Superior temporal gyrus (tissue), 1 donor: Measurements from ENCODE around the gene ESAM.

Experiments used
- DNase-seq: peaks from one replicate; pipeline ENCODE4 v3.0.0-alpha.2; 2016; ENCODE audit errors: extremely low spot score

ESAM gene

GRCh38 chr11:124753205-124753604 is 8.9 kb downstream of the ESAM start:
- DNase-seq: no peak

GRCh38 chr11:124752471-124753102 is 9.5 kb downstream of the ESAM start:
- no peak for DNase-seq

DNA sequence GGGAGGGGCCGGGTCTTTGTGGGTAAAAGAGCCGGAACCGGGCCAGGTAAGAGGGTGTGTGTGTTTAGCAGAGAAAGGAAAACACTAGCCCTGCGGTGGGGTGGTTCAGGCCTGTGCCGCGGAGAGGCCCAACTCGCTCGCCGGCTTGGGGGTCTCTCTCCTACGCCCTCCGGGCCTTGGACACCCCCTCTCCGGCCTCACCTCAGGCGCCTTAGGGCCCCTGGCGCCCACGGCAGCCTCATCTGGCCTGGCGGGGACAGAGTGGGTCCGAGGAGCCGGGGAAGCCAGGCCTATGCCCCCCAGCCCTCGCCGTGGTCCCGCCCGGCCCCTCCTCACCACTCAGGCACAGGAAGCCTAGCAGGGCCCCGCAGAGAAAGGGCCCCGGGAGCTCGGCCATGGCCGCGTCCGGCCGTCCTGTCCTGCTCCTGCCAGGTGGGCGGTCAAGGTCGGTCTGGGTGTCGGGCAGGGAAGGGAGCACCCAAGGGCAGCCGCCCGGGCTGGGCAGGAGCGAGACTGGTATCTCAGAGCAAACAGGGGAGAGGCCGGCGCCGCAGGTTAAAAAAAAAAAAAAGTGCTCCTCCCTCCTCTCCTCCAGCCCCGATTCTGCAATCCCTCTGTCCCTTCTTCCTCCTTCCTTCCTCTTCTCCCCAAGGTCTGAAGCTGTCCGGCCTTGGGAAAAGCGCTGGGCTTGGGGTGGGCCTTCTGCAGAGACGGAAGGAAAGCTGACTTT is 10.2 kb downstream of the ESAM start, which contains the start of gene VSIG2:
Gene VSIG2 (minus strand): TSS at position 515 of the 730 bp plus-strand sequence. CDS start 118 bp downstream, at position 397.
- DNase-seq: no peak

GRCh38 chr11:124751391-124751740 is 10.7 kb downstream of the ESAM start:
- DNase-seq: no peak

DNA sequence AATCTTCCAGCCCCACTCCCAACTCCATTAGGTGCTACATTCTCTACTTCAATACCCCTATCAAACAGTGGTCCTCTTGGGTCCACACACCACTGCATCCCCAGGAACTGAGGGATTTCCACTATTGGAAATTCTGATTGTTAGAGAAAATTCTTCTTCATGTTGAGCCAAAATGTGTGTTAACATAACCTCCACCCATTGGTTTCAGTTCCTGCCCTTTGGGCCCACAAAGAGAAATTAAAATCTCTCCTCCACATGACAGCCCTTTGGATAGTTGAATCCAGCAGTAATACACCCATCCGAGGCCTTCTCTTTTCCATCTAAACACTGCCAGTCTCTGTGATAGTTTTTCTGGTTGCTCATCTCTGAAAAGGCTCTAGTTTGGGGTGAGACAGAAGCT is 12.2 kb downstream of the ESAM start:
- DNase-seq: no peak

DNA sequence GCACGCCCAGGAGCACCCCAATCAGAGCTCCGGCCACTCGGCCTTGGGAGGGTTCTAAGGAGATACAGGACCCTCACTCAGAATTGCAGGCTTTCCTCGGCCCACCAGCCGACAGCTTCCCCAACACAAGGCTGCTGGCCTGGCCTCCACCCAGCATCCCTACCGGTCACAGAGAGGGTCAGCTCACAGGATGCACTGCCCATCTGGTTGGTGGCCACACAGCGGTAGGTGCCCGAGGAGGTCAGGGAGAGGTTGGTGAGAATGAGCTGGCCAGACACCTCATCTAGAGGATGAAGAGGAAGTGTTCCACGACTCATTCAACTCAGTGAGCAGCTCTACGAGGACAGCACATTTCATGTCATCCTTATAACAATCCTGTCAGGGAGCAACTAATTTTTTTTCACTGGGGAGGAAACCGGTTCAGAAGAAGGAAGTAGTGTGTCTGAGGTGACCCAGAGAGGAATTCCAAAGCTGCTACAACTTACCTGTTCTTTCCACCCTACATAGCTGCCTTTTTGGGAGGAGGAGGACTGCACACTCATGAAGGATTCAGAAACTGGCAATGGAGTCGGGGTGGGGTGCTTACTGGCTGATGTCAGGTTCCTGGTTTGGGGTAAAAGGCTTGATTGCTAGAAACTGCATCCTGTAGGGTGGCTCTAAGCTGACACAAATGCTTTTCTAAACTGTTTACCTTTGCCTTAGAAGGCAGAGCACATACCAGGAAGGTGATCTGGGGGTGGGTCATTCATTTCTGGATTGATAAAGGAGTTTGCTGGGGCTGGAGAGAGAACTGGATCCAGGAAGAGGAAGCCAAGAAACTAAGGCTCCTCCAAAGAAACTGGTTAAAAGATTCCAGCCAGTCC is 13.4 kb downstream of the ESAM start:
- DNase-seq: no peak

GRCh38 chr11:124748100-124748418 is 14.0 kb downstream of the ESAM start:
- no peak for DNase-seq

GRCh38 chr11:124747406-124748099 is 14.5 kb downstream of the ESAM start:
- DNase-seq: no peak

DNA sequence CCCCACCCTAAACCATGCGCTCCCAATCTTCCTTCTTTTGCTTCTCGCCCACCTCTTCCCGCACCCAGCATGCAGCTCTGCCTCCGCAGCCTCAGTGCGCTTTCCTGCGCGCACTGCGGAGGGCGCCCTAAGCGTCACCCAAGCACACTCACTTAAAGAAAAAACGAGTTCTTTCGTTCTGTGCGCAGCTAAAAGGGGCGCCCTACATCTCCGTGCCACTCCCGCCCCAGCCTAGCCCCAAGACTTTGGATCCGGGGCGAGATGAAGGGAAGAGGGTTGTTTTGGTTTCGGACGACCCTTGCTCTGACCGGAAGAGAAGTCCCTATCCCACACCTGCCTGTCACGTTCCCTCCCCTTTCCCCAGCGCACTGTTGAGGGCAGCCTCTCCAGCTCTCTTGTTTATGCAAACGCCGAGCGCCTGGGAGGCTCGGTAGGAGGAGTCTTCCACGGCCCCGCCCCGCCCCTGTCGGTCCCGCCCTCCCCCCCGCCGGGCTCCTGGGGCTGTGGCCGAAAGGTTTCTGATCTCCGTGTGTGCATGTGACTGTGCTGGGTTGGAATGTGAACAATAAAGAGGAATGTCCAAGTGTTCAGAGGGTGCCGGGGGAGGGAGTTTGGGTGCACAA is 15.4 kb downstream of the ESAM start:
- no peak for DNase-seq

GRCh38 chr11:124745835-124746620 is 16.1 kb downstream of the ESAM start:
- DNase-seq: no peak

DNA sequence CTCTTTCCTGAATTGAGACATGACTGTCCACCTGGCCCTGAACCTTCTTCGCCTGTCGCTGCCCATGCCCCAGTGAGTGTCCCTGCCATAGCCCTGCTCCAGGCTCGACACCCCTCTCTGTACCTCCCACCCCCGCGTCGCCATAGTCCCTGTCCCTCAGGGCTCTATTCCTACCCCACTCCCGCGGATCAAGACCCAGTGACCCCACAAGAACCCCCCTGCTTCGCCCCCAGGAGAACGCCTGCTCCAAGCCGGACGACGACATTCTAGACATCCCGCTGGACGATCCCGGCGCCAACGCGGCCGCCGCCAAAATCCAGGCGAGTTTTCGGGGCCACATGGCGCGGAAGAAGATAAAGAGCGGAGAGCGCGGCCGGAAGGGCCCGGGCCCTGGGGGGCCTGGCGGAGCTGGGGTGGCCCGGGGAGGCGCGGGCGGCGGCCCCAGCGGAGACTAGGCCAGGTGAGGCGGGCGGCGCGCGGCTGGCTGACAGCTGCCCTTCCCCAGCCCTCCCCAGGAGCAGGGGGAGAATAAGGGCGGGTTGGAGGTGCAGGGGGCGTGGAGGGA is 16.7 kb downstream of the ESAM start:
- no peak for DNase-seq

GRCh38 chr11:124743050-124743449 is 19.0 kb downstream of the ESAM start:
- DNase-seq: no peak

- no peak for DNase-seq
These were observed 19.5 kb downstream of the ESAM start for GRCh38 chr11:124742555-124742954.

- peak; percentile 34 for DNase-seq
These were observed 21.7 kb downstream of the ESAM start for GRCh38 chr11:124740277-124740882.

- peak; percentile 64 for DNase-seq
These were observed 22.4 kb downstream of the ESAM start, which contains the start of gene NRGN for GRCh38 chr11:124739479-124740276. NRGN (plus strand) TSS chr11:124739942; CDS start chr11:124740085, 143 bp downstream.

- DNase-seq: peak; percentile 13
These were observed 23.2 kb downstream of the ESAM start for GRCh38 chr11:124738713-124739478.

- DNase-seq: peak; percentile 32
These were observed 24.3 kb downstream of the ESAM start for GRCh38 chr11:124737638-124738305.

- no peak for DNase-seq
These were observed 25.4 kb downstream of the ESAM start for GRCh38 chr11:124736736-124737135.
